Measurements from ENCODE around the gene LYRM4.

LYRM4 gene

GRCh38 chr6:5249451-5250122 lies 11.2 kb downstream of the LYRM4 start:
- in situ Hi-C loops (cut with HindIII; ENCODE audit: low pct_unique_long_range_greater_than_20kb, low sequenced_read_pairs) = no loop called here
- DNase-seq (ENCODE audit: low read depth in 1 of 2, low spot score in 1 of 2) = no peak

GRCh38 chr6:5248302-5249098 lies 12.2 kb downstream of the LYRM4 start:
- no peak for TF ChIP-seq JUND (IDR thresholded peaks at IDR 0.05; ENCODE audit: low read depth)
- in situ Hi-C loops (cut with HindIII; ENCODE audit: low pct_unique_long_range_greater_than_20kb, low sequenced_read_pairs) = no loop called here

More at GRCh38 chr6:5249451-5250122, 11.2 kb downstream of the LYRM4 start:
- no peak for TF ChIP-seq JUND (IDR thresholded peaks at IDR 0.05; ENCODE audit: low read depth)

GRCh38 chr6:5247201-5247600 lies 13.5 kb downstream of the LYRM4 start:
- no peak for DNase-seq (ENCODE audit: low read depth in 1 of 2, low spot score in 1 of 2)
- TF ChIP-seq JUND (IDR thresholded peaks at IDR 0.05; ENCODE audit: low read depth) = no peak
- in situ Hi-C loops (cut with HindIII; ENCODE audit: low pct_unique_long_range_greater_than_20kb, low sequenced_read_pairs) = no loop called here

More at GRCh38 chr6:5248302-5249098, 12.2 kb downstream of the LYRM4 start:
- no peak for DNase-seq (ENCODE audit: low read depth in 1 of 2, low spot score in 1 of 2)

GRCh38 chr6:5246141-5247097 lies 14.3 kb downstream of the LYRM4 start:
- in situ Hi-C loops (cut with HindIII; ENCODE audit: low pct_unique_long_range_greater_than_20kb, low sequenced_read_pairs) = no loop called here
- TF ChIP-seq JUND (IDR thresholded peaks at IDR 0.05; ENCODE audit: low read depth) = no peak
- DNase-seq (ENCODE audit: low read depth in 1 of 2, low spot score in 1 of 2) = no peak

GRCh38 chr6:5243069-5243468 lies 17.7 kb downstream of the LYRM4 start:
- DNase-seq (ENCODE audit: low read depth in 1 of 2, low spot score in 1 of 2) = no peak
- no peak for TF ChIP-seq JUND (IDR thresholded peaks at IDR 0.05; ENCODE audit: low read depth)
- in situ Hi-C loops (cut with HindIII; ENCODE audit: low pct_unique_long_range_greater_than_20kb, low sequenced_read_pairs) = no loop called here

GRCh38 chr6:5241252-5241651 lies 19.5 kb downstream of the LYRM4 start:
- no peak for TF ChIP-seq JUND (IDR thresholded peaks at IDR 0.05; ENCODE audit: low read depth)
- in situ Hi-C loops (cut with HindIII; ENCODE audit: low pct_unique_long_range_greater_than_20kb, low sequenced_read_pairs) = no loop called here
- DNase-seq (ENCODE audit: low read depth in 1 of 2, low spot score in 1 of 2) = no peak

- TF ChIP-seq JUND (IDR thresholded peaks at IDR 0.05; ENCODE audit: low read depth) = no peak
- no peak for DNase-seq (ENCODE audit: low read depth in 1 of 2, low spot score in 1 of 2)
- in situ Hi-C loops (cut with HindIII; ENCODE audit: low pct_unique_long_range_greater_than_20kb, low sequenced_read_pairs) = no loop called here
Measured at GRCh38 chr6:5238336-5238735, 22.4 kb downstream of the LYRM4 start.

- no peak for TF ChIP-seq JUND (IDR thresholded peaks at IDR 0.05; ENCODE audit: low read depth)
- in situ Hi-C loops (cut with HindIII; ENCODE audit: low pct_unique_long_range_greater_than_20kb, low sequenced_read_pairs) = no loop called here
- no peak for DNase-seq (ENCODE audit: low read depth in 1 of 2, low spot score in 1 of 2)
Measured at GRCh38 chr6:5237805-5238204, 22.9 kb downstream of the LYRM4 start.

GRCh38 chr6:5235830-5236229 lies 24.9 kb downstream of the LYRM4 start:
- no peak for TF ChIP-seq JUND (IDR thresholded peaks at IDR 0.05; ENCODE audit: low read depth)
- no peak for DNase-seq (ENCODE audit: low read depth in 1 of 2, low spot score in 1 of 2)
- in situ Hi-C loops (cut with HindIII; ENCODE audit: low pct_unique_long_range_greater_than_20kb, low sequenced_read_pairs) = no loop called here

- no peak for DNase-seq (ENCODE audit: low read depth in 1 of 2, low spot score in 1 of 2)
- TF ChIP-seq JUND (IDR thresholded peaks at IDR 0.05; ENCODE audit: low read depth) = no peak
- in situ Hi-C loops (cut with HindIII; ENCODE audit: low pct_unique_long_range_greater_than_20kb, low sequenced_read_pairs) = no loop called here
Measured at GRCh38 chr6:5234874-5235273, 25.9 kb downstream of the LYRM4 start.

- in situ Hi-C loops (cut with HindIII; ENCODE audit: low pct_unique_long_range_greater_than_20kb, low sequenced_read_pairs) = no loop called here
- DNase-seq (ENCODE audit: low read depth in 1 of 2, low spot score in 1 of 2) = no peak
Measured at GRCh38 chr6:5231289-5231688, 29.5 kb downstream of the LYRM4 start.

GRCh38 chr6:5230081-5230480 lies 30.7 kb downstream of the LYRM4 start:
- TF ChIP-seq JUND (IDR thresholded peaks at IDR 0.05; ENCODE audit: low read depth) = no peak
- in situ Hi-C loops (cut with HindIII; ENCODE audit: low pct_unique_long_range_greater_than_20kb, low sequenced_read_pairs) = no loop called here
- DNase-seq (ENCODE audit: low read depth in 1 of 2, low spot score in 1 of 2) = no peak

More at GRCh38 chr6:5231289-5231688, 29.5 kb downstream of the LYRM4 start:
- TF ChIP-seq JUND (IDR thresholded peaks at IDR 0.05; ENCODE audit: low read depth) = no peak
